ENCODE measurements around the gene MCF2L.

GRCh38 chr13:112928972-112929782, 39.8 kb upstream of the MCF2L start:
- TF ChIP-seq POLR2A (IDR thresholded peaks at IDR 0.05; ENCODE audit: low read depth, low read length) (no peak), POLR2AphosphoS5 (IDR thresholded peaks at IDR 0.05; ENCODE audit: low read depth, low read length) (no peak)

Measured in GM12891 (cell line).